GM19467 (cell line): ENCODE data around the gene DAAM1.

Experiments
- ATAC-seq: cut with Tn5 transposase; IDR thresholded peaks from one replicate; pipeline ENCODE4 v1.9.1; 2021; ENCODE audit warnings: mild to moderate bottlenecking, moderate library complexity; ENCODE audit not compliant: unreplicated experiment

Gene DAAM1

GRCh38 chr14:59215757-59216156 is 27.3 kb downstream of the DAAM1 start:
- ATAC-seq, result no peak

GRCh38 chr14:59217011-59217410 is 28.5 kb downstream of the DAAM1 start:
- no peak for ATAC-seq

- no peak for ATAC-seq
These were observed 33.1 kb downstream of the DAAM1 start for GRCh38 chr14:59221568-59221967.

GRCh38 chr14:59224341-59224740 is 35.9 kb downstream of the DAAM1 start:
- no peak for ATAC-seq

- no peak for ATAC-seq
These were observed 36.8 kb downstream of the DAAM1 start for GRCh38 chr14:59225281-59225680.

GRCh38 chr14:59228421-59228820 is 40.0 kb downstream of the DAAM1 start:
- no peak for ATAC-seq

- ATAC-seq, result no peak
These were observed 41.4 kb downstream of the DAAM1 start for GRCh38 chr14:59229653-59230406.

- no peak for ATAC-seq
These were observed 47.7 kb downstream of the DAAM1 start for GRCh38 chr14:59236195-59236594.

- no peak for ATAC-seq
These were observed 49.7 kb downstream of the DAAM1 start for GRCh38 chr14:59238216-59238615.

- no peak for ATAC-seq
These were observed 50.6 kb downstream of the DAAM1 start for GRCh38 chr14:59239022-59239421.

GRCh38 chr14:59240356-59240755 is 51.9 kb downstream of the DAAM1 start:
- ATAC-seq, result peak; percentile 54

- ATAC-seq, result no peak
These were observed 52.7 kb downstream of the DAAM1 start for GRCh38 chr14:59241121-59241520.

- ATAC-seq, result no peak
These were observed 54.7 kb downstream of the DAAM1 start for GRCh38 chr14:59243174-59243573.

GRCh38 chr14:59244581-59244980 is 56.1 kb downstream of the DAAM1 start:
- ATAC-seq, result no peak

GRCh38 chr14:59245809-59246295 is 57.4 kb downstream of the DAAM1 start:
- peak; percentile 74 for ATAC-seq

- no peak for ATAC-seq
These were observed 58.1 kb downstream of the DAAM1 start for GRCh38 chr14:59246566-59246965.

GRCh38 chr14:59247801-59248584 is 59.5 kb downstream of the DAAM1 start:
- ATAC-seq, result no peak

- ATAC-seq, result no peak
These were observed 60.6 kb downstream of the DAAM1 start for GRCh38 chr14:59249029-59249428.

GRCh38 chr14:59251811-59252771 is 63.6 kb downstream of the DAAM1 start:
- no peak for ATAC-seq

GRCh38 chr14:59252772-59253500 is 64.5 kb downstream of the DAAM1 start:
- no peak for ATAC-seq
